ENCODE measurements around the gene PHC2. TPM values are rescaled to one million over a fixed set of nuclear protein-coding genes. Genes with fewer than 3 reads are reported as not detected.
"Not testable (repeated sequence)": the region's sequence is repeated elsewhere in the genome, so short reads cannot be mapped to it uniquely, and the experiment has no call there.

The PHC2 gene
- total and polyA plus RNA-seq, 2 of the 13 experiments (the other 11 are each of a cell fraction or from before 2014, with no cell fraction given), result 52.5 to 84.9 TPM

DNA sequence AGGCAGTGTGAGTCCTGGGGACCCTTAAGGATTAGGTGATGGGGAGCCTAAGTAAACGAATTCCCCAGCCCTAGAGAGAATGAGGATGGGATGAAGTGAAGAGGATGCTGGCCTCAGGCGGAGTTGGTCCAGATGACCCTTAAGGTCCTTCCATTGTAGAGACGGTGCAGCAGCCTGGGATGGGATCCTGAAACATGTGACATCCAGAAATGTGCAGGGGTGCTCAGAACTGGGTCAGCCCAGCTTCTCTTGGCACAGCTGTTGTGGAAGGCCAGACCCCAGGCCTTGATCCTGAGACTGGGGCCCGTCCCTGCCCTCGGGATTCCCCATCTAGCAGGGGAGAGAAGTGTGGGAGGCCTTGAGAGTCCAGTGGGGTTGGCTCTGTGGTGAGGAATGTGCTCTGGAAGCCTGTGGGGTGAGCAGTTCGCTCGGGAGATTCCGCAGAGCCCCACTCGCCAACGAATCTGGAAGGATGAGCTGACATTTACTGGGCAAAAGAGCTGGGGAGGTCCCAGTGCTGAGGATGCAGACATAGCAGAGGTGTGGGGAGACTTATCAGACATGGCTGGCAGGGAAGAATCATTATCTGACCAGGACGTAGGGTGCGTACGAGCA lies 138.1 kb downstream of the PHC2 start (continued):
- no peak for TF ChIP-seq MYC (CRISPR knock-in tag; IDR thresholded peaks at IDR 0.05; ENCODE audit: borderline replicate concordance)
- TF ChIP-seq, protein P1, sequence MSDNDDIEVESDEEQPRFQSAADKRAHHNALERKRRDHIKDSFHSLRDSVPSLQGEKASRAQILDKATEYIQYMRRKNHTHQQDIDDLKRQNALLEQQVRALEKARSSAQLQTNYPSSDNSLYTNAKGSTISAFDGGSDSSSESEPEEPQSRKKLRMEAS (IDR thresholded peaks at IDR 0.05), result no peak

DNA sequence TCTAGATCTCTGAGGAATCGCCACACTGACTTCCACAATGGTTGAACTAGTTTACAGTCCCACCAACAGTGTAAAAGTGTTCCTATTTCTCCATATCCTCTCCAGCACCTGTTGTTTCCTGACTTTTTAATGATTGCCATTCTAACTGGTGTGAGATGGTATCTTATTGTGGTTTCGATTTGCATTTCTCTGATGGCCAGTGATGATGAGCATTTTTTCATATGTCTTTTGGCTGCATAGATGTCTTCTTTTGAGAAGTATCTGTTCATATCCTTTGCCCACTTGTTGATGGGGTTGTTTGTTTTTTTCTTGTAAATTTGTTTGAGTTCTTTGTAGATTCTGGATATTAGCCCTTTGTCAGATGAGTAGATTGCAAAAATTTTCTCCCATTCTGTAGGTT lies 140.3 kb downstream of the PHC2 start:
- H3K9me3 ChIP-seq (ENCODE audit: low read length); H3K27me3 ChIP-seq (ENCODE audit: control insufficient read depth in 1 of 2, insufficient read depth in 2 of 2, low read length in 2 of 2); ATAC-seq; H3K4me1 ChIP-seq (ENCODE audit: insufficient read depth, low read length); H3K4me3 ChIP-seq (replicated peaks in 1 of 3; ENCODE audit: insufficient read depth in 1 of 3, low read depth in 2 of 3, low read length in 3 of 3); H3K9ac ChIP-seq (ENCODE audit: insufficient read depth, low read depth, low read length); H2AFZ ChIP-seq (ENCODE audit: low read length); DNase-seq (ENCODE audit: low spot score); H3K4me2 ChIP-seq (ENCODE audit: low read depth, low read length); H4K20me1 ChIP-seq (ENCODE audit: insufficient read depth, low read length); POLR2A ChIA-PET; H3K27ac ChIP-seq (ENCODE audit: extremely low read length, insufficient read depth, low read length); intact Hi-C loops (cut with micrococcal nuclease; ENCODE audit: unreplicated experiment); CTCF ChIA-PET (ENCODE audit: low intra/inter-chr PET ratio, low total read pairs); BruUV-seq (replicated peaks); in situ Hi-C loops (cut with HindIII; ENCODE audit: extremely low pct_ligation_motif_present, low pct_unique_long_range_greater_than_20kb); FAIRE-seq; H3K79me2 ChIP-seq (ENCODE audit: insufficient read depth, low read length): not testable (repeated sequence)
- WGBS (ENCODE audit: low lambda C conversion rate), result 96% methylated on average over 1 of the region's 2 CpGs
- H3K36me3 ChIP-seq (replicated peaks in 1 of 2; ENCODE audit: control insufficient read depth in 1 of 2, insufficient read depth in 2 of 2, low read length in 2 of 2), result peaks cover 9 to 38% of the 10 kb centered on the region in 2 experiments

DNA sequence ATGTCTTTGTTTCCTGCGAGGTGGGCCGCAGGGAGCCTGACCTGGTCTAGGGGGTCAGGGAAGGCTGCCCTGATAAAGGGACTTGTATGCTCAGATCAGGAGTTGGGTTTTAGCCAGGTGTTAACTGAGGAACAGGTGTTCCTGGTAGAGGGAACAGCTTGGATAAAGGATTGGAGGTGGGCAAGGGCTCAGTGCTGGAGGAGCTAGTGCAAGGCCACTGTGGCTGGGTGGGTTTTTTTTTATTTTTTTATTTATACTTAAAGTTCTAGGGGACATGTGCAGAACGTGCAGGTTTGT lies 141.1 kb downstream of the PHC2 start:
- in situ Hi-C loops (cut with HindIII; ENCODE audit: extremely low pct_ligation_motif_present, low pct_unique_long_range_greater_than_20kb) (no loop called here), intact Hi-C loops (cut with micrococcal nuclease; ENCODE audit: unreplicated experiment) (no loop called here)
- no peak for FAIRE-seq
- H2AFZ ChIP-seq (ENCODE audit: low read length), result no peak overlapping the region
- BruUV-seq (replicated peaks), result no TSS peak
- 98% methylated on average over 3 of the region's 3 CpGs for WGBS (ENCODE audit: low lambda C conversion rate)
- ChIA-PET POLR2A (no interaction called here), CTCF (ENCODE audit: low intra/inter-chr PET ratio, low total read pairs) (no interaction called here)
- ATAC-seq, result no peak
- H3K27me3 ChIP-seq (ENCODE audit: control insufficient read depth in 1 of 2, insufficient read depth in 2 of 2, low read length in 2 of 2), result no peaks in the 10 kb centered on the region
- H3K27ac ChIP-seq (ENCODE audit: extremely low read length, insufficient read depth, low read length), result no peak overlapping the region
- H3K4me1 ChIP-seq (ENCODE audit: insufficient read depth, low read length), result no peaks in the 10 kb centered on the region; the same call in 1 of the 2 replicates
- H3K4me2 ChIP-seq (ENCODE audit: low read depth, low read length), result no peak overlapping the region
- H3K36me3 ChIP-seq (replicated peaks in 1 of 2; ENCODE audit: control insufficient read depth in 1 of 2, insufficient read depth in 2 of 2, low read length in 2 of 2), result peaks cover 9 to 37% of the 10 kb centered on the region in 2 experiments
- H4K20me1 ChIP-seq (ENCODE audit: insufficient read depth, low read length), result no peaks in the 10 kb centered on the region
- no peaks in the 10 kb centered on the region for H3K9me3 ChIP-seq (ENCODE audit: low read length)
- DNase-seq (ENCODE audit: low spot score), result no peak
- H3K4me3 ChIP-seq (replicated peaks in 1 of 3; ENCODE audit: insufficient read depth in 1 of 3, low read depth in 2 of 3, low read length in 3 of 3), result no peak overlapping the region
- no peak overlapping the region for H3K9ac ChIP-seq (ENCODE audit: insufficient read depth, low read depth, low read length)
- no peaks in the 10 kb centered on the region for H3K79me2 ChIP-seq (ENCODE audit: insufficient read depth, low read length)
- TF ChIP-seq NR2F6 (IDR thresholded peaks at IDR 0.05) (no peak), NR2F6 (CRISPR knock-in tag; IDR thresholded peaks at IDR 0.05) (no peak), ZNF251 (CRISPR knock-in tag; IDR thresholded peaks at IDR 0.05) (no peak), HCFC1 (IDR thresholded peaks at IDR 0.05; ENCODE audit: low read depth, low read length) (no peak), ZNF607 (CRISPR knock-in tag; IDR thresholded peaks at IDR 0.05; ENCODE audit: borderline replicate concordance) (no peak), CCDC6 (CRISPR knock-in tag; IDR thresholded peaks at IDR 0.05) (no peak), HIVEP1 (CRISPR knock-in tag; IDR thresholded peaks at IDR 0.05) (no peak)
- TF ChIP-seq, protein P2, sequence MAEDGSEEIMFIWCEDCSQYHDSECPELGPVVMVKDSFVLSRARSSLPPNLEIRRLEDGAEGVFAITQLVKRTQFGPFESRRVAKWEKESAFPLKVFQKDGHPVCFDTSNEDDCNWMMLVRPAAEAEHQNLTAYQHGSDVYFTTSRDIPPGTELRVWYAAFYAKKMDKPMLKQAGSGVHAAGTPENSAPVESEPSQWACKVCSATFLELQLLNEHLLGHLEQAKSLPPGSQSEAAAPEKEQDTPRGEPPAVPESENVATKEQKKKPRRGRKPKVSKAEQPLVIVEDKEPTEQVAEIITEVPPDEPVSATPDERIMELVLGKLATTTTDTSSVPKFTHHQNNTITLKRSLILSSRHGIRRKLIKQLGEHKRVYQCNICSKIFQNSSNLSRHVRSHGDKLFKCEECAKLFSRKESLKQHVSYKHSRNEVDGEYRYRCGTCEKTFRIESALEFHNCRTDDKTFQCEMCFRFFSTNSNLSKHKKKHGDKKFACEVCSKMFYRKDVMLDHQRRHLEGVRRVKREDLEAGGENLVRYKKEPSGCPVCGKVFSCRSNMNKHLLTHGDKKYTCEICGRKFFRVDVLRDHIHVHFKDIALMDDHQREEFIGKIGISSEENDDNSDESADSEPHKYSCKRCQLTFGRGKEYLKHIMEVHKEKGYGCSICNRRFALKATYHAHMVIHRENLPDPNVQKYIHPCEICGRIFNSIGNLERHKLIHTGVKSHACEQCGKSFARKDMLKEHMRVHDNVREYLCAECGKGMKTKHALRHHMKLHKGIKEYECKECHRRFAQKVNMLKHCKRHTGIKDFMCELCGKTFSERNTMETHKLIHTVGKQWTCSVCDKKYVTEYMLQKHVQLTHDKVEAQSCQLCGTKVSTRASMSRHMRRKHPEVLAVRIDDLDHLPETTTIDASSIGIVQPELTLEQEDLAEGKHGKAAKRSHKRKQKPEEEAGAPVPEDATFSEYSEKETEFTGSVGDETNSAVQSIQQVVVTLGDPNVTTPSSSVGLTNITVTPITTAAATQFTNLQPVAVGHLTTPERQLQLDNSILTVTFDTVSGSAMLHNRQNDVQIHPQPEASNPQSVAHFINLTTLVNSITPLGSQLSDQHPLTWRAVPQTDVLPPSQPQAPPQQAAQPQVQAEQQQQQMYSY (CRISPR knock-in tag; IDR thresholded peaks at IDR 0.05), result no peak
- TF ChIP-seq, protein P3, sequence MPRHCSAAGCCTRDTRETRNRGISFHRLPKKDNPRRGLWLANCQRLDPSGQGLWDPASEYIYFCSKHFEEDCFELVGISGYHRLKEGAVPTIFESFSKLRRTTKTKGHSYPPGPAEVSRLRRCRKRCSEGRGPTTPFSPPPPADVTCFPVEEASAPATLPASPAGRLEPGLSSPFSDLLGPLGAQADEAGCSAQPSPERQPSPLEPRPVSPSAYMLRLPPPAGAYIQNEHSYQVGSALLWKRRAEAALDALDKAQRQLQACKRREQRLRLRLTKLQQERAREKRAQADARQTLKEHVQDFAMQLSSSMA (CRISPR knock-in tag; IDR thresholded peaks at IDR 0.05), result no peak
- TF ChIP-seq, protein P4, sequence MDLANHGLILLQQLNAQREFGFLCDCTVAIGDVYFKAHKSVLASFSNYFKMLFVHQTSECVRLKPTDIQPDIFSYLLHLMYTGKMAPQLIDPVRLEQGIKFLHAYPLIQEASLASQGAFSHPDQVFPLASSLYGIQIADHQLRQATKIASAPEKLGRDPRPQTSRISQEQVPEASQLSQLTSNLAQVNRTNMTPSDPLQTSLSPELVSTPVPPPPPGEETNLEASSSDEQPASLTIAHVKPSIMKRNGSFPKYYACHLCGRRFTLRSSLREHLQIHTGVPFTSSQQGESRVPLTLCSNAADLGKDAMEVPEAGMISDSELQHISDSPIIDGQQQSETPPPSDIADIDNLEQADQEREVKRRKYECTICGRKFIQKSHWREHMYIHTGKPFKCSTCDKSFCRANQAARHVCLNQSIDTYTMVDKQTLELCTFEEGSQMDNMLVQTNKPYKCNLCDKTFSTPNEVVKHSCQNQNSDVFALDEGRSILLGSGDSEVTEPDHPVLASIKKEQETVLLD (CRISPR knock-in tag; IDR thresholded peaks at IDR 0.05; ENCODE audit: low read depth), result no peak

All from HepG2 (cell line).